Activated effector memory CD4-positive, alpha-beta T cell treated with anti-CD3 and anti-CD28 coated beads, Interleukin-2, amount 50 U/mL, for 16 hours (primary cell): ENCODE measurements around the gene KIF5A.
"Not testable (repeated sequence)": the region's sequence is repeated elsewhere in the genome, so short reads cannot be mapped to it uniquely, and the experiment has no call there.

Experiments
- DNase-seq: peaks from one replicate; pipeline ENCODE4 v3.0.0-alpha.2; 2020

KIF5A gene

DNA sequence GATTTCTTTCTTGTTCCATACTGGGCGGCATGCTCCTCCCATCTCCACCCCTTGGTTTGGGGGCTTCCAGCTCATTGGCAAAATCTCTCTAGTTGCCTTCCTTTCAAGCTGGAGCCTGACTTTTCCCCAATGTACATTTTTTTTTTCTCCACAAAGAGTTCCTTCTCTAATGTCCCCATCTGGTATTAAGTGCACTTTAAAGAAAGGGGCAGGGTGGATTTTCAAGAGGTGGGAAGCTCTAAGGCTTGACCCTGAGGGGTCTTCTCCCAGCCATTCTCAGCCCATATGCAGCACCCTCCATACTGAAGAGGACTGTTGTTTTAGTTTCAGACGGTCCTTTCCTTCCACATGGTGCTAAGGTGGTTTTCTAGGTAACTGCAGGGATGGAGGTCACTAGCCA lies 35.3 kb downstream of the KIF5A start:
- DNase-seq: no peak

- no peak for DNase-seq
Observed at GRCh38 chr12:57586128-57586527, 36.3 kb downstream of the KIF5A start.

DNA sequence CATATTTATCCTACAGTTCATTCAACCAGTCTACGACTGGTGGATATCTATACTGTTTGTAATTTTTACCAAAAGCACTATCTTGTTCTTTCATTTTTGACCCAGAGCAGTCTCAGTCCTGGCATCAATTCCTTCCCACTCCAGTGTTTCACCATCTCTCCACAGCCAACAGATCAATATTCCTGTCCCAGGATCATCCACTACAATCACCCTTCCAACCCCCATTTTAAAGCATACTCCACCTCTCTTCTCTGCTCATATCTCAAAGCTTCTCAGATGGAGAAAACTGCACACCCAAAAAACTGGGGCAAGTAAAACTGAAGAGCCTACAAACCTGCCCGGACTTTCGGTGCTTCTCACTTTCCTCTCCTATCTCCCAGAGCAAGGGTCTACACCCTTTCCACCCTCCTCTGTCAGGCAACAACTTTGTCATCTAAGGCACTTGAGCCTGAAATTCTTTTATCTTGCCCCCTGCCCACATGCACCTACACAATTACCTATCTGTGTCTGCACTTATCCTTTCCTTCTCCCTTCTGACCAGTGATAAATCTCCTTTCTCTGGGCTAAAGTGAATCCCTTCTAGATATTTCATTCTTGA lies 37.1 kb downstream of the KIF5A start:
- DNase-seq: no peak

GRCh38 chr12:57588951-57589610 lies 39.2 kb downstream of the KIF5A start:
- DNase-seq: not testable (repeated sequence)

DNA sequence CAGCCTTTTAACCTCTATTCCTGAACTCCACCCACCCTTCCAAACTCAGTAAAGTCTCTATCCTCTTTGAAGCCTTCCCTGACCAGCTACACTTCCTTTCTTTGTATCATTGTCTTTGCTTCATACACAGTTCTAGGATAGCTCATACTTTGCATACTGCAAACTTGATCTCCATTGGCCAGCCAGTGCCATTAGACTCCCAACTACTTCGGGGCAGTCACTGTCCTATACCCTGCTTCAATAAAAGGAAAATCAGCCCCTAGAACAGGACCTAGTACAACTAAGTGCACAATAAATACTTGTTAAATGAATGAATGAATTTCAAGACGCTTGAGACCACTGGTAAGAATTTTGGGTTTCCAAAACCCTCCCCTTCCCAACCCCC lies 40.6 kb downstream of the KIF5A start:
- no peak for DNase-seq

DNA sequence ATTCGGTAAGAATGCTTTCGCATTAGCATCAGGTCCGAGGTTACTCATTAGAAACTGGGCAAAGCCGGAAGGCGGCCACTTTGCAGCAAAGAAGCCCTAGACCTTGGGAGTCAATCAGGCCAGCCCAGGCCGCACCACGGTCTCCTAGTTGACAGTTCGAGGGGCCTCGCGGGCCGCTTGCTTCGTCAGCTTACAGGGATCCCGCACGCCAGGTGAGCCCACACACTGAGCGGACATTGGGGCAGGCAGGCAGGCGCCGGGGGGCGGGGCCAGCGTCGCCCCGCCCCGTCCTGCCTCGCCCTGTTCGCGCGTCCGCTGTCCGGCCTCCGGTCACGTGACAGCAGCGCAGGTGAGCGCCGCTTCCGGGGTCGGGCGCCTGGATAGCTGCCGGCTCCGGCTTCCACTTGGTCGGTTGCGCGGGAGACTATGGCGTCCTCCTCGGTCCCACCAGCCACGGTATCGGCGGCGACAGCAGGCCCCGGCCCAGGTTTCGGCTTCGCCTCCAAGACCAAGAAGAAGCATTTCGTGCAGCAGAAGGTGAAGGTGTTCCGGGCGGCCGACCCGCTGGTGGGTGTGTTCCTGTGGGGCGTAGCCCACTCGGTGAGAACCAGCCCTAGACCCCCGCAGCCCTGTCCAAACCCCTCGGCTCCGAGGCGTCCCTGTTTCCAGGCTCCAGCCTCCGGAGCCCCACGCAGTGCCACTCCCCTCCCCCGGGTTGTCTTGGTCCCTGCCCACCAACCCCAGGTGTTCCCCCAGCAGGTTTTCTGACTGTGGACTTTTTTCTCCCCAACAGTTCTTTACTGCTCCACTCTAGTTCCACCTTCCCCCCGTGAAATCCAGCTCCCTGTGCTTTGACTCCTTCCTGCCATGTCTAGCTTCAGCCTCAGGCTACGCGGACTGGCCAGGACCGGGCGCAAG lies 41.3 kb downstream of the KIF5A start, which contains the start of gene PIP4K2C:
Gene PIP4K2C, plus strand, starts transcription at position 329 of the 918 bp plus-strand sequence. Its CDS starts 98 bp downstream, at position 427.
- peak; percentile 93 for DNase-seq

DNA sequence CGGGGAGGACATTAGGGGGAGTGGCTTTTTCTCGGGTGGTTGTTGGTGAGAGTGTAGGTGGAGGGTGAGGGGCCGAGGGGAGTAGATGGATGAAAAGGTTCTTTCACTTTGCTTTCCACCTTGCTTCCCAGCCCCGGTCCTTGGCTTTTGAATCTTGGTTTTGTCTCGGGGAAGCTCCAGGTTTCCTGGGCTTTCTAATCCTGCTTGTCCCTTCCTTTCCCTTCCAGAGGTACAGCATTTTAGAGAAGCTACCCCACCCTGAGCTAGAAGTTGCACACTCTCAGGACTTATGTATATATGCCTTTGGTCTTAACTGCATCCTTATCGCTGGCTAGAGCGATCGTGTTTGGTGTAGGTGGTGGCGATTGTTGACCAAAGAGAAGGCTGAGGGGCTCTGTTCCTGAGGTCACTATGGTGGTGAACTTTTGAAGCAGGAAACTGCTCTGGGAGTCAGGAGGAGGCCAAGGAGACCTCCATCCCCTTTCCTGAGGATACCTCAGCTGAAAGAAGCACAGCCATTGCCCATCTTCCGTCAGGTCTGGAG lies 42.0 kb downstream of the KIF5A start:
- no peak for DNase-seq

- DNase-seq: no peak
Observed at GRCh38 chr12:57592551-57593165, 42.8 kb downstream of the KIF5A start.

GRCh38 chr12:57593187-57593586 lies 43.3 kb downstream of the KIF5A start:
- no peak for DNase-seq

- no peak for DNase-seq
Observed at GRCh38 chr12:57600395-57600794, 50.6 kb downstream of the KIF5A start.

DNA sequence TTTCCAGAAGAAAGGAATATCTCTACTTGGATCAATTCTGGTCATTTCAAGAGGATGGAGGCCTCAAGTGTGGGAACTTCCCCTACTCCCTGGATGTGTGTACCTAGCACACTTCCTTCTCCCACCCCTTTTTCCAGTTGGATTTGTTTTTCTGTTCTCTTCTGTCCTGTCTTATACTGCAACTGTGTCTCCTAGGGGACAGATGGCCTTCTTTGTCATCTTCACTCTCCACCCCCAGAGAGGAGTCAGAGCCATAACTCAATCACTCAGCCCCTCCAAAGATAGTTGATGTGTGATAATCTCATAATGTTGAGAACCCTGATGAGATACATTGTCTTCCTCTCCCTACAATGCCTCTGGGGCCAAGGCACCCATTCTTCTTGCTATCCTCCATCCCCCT lies 52.7 kb downstream of the KIF5A start:
- DNase-seq: no peak

- DNase-seq: no peak
Observed at GRCh38 chr12:57603324-57603723, 53.5 kb downstream of the KIF5A start.

GRCh38 chr12:57603815-57604453 lies 54.1 kb downstream of the KIF5A start:
- DNase-seq: no peak

DNA sequence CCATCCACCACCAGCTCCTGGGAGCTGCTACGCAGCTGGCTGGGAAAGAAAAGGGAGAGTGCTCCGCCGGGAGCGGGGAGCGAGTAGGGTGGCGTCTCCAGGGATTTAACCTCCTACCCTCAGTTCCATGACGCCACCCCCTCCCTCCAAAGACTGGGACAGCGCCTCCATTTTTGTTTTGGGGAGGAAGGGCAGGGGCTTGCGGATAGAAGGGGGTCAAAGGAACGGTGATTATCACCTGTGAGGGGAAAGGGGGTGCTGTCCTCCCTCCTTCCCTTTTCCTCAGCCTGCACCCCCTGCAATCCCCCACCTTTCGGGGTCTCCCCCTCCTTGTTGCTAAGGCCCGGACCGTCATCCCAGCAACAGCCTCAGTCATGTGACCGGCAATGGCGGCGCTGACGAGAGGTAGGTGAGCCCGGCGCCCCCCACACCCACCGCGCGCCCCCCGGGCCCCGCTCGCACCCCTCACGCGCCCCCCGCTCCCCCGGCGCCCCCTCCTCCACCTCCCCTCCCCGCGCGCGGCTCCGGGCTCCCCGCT lies 54.7 kb downstream of the KIF5A start, which contains the start of gene DTX3:
Gene DTX3, plus strand, starts transcription at position 371 of the 538 bp plus-strand sequence. CDS start 1,694 bp downstream, outside the sequence.
- DNase-seq: peak; percentile 74

- no peak for DNase-seq
Observed at GRCh38 chr12:57604992-57605810, 55.4 kb downstream of the KIF5A start.

- no peak for DNase-seq
Observed at GRCh38 chr12:57605811-57606311, 56.0 kb downstream of the KIF5A start.

DNA sequence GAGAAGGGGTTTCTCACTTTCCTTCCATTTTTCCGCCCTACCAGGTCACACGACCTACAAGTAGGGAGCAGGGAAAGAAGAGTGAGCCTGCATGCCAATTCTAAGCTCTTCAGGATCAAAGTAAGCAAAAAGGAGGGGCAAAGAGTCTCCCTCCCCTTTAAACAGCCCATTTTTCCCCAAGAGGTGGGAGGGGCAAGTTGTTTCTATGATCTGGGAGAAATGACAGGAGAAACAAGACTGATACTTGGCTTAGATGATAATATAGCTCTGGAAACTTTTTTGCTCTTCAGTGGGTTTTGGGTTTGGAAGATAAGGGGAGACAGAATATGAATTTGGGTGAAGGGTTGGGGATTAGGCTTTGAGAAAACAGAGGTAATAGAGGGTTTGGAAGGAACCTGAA lies 56.6 kb downstream of the KIF5A start:
- DNase-seq: no peak

- no peak for DNase-seq
Observed at GRCh38 chr12:57606821-57607220, 57.0 kb downstream of the KIF5A start.

GRCh38 chr12:57607958-57608663 lies 58.3 kb downstream of the KIF5A start:
- no peak for DNase-seq

DNA sequence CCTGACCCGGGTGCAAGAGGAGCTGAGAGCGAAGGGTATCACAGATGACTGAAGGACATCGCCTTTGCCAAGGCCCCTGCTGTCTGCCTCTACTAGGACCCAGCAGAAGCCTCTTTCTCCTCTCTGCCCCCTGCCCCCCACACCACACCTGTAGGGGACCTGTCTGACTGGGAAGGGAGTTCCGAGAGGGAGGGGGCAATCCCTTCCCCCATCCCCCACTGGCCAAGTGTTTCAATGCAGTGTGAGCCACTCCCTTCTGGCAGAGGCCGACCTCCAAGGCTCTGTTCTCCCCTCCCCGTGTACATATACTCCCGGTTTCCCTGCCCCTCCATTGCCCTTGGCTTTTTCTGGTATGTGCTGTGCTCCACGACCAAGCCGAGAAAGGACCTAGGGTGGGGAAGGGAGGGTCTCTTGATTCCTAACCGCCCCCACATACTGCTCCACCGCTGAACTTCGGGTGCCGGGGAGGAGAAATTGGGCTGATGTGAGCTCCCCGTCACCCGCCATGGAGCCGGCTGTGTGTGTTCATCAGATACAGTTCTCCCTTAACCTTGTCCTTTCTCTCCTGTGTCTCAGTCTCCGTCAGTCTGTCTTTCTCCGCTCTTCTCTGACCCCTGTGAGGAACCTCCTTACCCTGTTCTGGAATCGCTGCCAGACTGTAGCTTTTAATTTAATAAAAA lies 59.4 kb downstream of the KIF5A start:
- no peak for DNase-seq
